Heart left ventricle (tissue), 16 donors: Measurements from ENCODE around the gene GFY. TPM values are rescaled to one million over a fixed set of nuclear protein-coding genes. Genes with fewer than 3 reads are reported as not detected.
A peak's percentile ranks its signal among the peaks of the same experiment; 100 is the strongest.

ENCODE experiments used
- ATAC-seq, 4 donors: fragments of 200-7000 bp; cut with Tn5 transposase; one replicate each; pipeline ENCODE4 v1.9.1; 2020 to 2022; ENCODE audit warnings: moderate library complexity in 4 of 4, mild to moderate bottlenecking in 3 of 4, moderate number of reproducible peaks in 1 of 4
- DNase-seq, 5 donors: peaks; one replicate each; pipeline ENCODE4 v3.0.0-alpha.2; 2020
- H3K27ac ChIP-seq, 12 donors: fragments of 200-600 bp; sonication (generic) in 4 of 12; one replicate each; pipeline versions ENCODE4 v1.5.0 to v1.8.0; 2016 to 2022; ENCODE audit warnings: mild to moderate bottlenecking in 2 of 12
- H3K27me3 ChIP-seq, 9 donors: fragments of 200-600 bp; sonication (generic) in 2 of 9; one replicate each; pipeline versions ENCODE4 v1.5.1 to v1.8.0; 2016 to 2022; ENCODE audit warnings: mild to moderate bottlenecking in 3 of 9
- H3K36me3 ChIP-seq, 9 donors: fragments of 200-600 bp; sonication (generic) in 2 of 9; one replicate each; pipeline versions ENCODE4 v1.5.0 to v1.8.0; 2018 to 2022; ENCODE audit warnings: mild to moderate bottlenecking in 2 of 9
- H3K4me1 ChIP-seq, 12 donors: fragments of 200-600 bp; sonication (generic) in 4 of 12; one replicate each; pipeline versions ENCODE4 v1.5.0 to v1.8.0; 2016 to 2022; ENCODE audit warnings: mild to moderate bottlenecking in 3 of 12
- H3K4me3 ChIP-seq, 12 donors: fragments of 200-600 bp; sonication (generic) in 4 of 12; one replicate each; pipeline versions ENCODE4 v1.5.0 to v1.8.0; 2017 to 2022; ENCODE audit warnings: mild to moderate bottlenecking in 9 of 12, moderate library complexity in 4 of 12
- H3K9me3 ChIP-seq, 12 donors: fragments of 200-600 bp; sonication (generic) in 4 of 12; one replicate each; pipeline versions ENCODE4 v1.5.0 to v1.8.0; 2016 to 2022; ENCODE audit warnings: mild to moderate bottlenecking in 1 of 12
- POLR2A ChIP-seq, 2 donors: fragments of 450-650 bp; IDR thresholded peaks; one replicate each; pipeline ENCODE4 v1.6.1; 2017; ENCODE audit warnings: antibody characterized with exemption in 2 of 2, mild to moderate bottlenecking in 2 of 2, moderate library complexity in 2 of 2
- WGBS, 4 donors: extraction: QIAGEN DNeasy Blood & Tissue Kit in 2 of 4; methylation state at CpG; one replicate each; pipeline versions ENCODE4 v1.1.5 to v1.1.7; 2013 to 2018; 5-methylcytosine and 5-hydroxymethylcytosine counted together
- intact Hi-C, 10 donors: fragments of 100-400 bp; cut with DNase I; formaldehyde crosslinking; loops; one replicate each; pipeline versions ENCODE4 v1.11.1 to v1.14.2; 2022
- polyA plus RNA-seq, 2 donors: library from polyadenylated mRNA; stranded (reverse); fragments of 200-250 nt; gene quantifications; one replicate each; pipeline ENCODE4 v1.2.3, GENCODE V29; 2013
- total RNA-seq, 9 donors: library from RNA; depleted of rRNA in 2 of 9; stranded (reverse); fragments of >200 nt in 2 of 9; fragmentation: NEBNext Ultra II Directional in 3 of 9; extraction: Animal tissue kit (Norgen Biotek cat#: 25700) in 3 of 9; gene quantifications; one replicate each; pipeline versions ENCODE4 v1.1.0 to v1.2.4, GENCODE V29; 2016 to 2023
- TF ChIP-seq, protein P1 (sequence below), 12 donors: fragments of 200-600 bp; sonication (generic) in 4 of 12; IDR thresholded peaks; one replicate each; pipeline versions ENCODE4 v1.5.0 to v1.8.0; 2018 to 2022; ENCODE audit warnings: antibody characterized with exemption in 12 of 12, mild to moderate bottlenecking in 5 of 12
- donor health status: ischemic (EF 13 %, LVEDD 7.1; RV severe dilation, severe dysfunction).
- donor health status: healthy with polysubstance abuse.
- donor health status: DM: no; HTN: yes; CAD: no.
- donor health status: DM: no; HTN: no; CAD: no.
- donor health status: ischemic (EF 25% LVEDD 6.9; RV normal size, moderate dysfunction).
- donor health status: ischemic (EF 25% LVEDD 5.7; RV mildly dilated, moderate dysfunction).
- donor health status: healthy.
- donor health status: DM: yes; HTN: yes; CAD: no.
- donor health status: ischemic (EF 35%, LVEDD 5.7; RV mildly dilated, moderate dysfunction).
- donor health status: nonischemic (EF 11% LVEDD 7.7; RV severe dilation, severe dysfunction).
- donor health status: DM: yes; HTN: yes; CAD: no.
- donor health status: PGD.
- donor health status: ischemic (EF 29% LVEDD 5.4; RV normal size, mild dysfunction).
- donor health status: nonischemic (EF 23%, LVEDD 6.1; RV moderate dilation, normal function).

The GFY gene
- total and polyA plus RNA-seq, 11 donors: 0.12 TPM; not detected in 10

DNA sequence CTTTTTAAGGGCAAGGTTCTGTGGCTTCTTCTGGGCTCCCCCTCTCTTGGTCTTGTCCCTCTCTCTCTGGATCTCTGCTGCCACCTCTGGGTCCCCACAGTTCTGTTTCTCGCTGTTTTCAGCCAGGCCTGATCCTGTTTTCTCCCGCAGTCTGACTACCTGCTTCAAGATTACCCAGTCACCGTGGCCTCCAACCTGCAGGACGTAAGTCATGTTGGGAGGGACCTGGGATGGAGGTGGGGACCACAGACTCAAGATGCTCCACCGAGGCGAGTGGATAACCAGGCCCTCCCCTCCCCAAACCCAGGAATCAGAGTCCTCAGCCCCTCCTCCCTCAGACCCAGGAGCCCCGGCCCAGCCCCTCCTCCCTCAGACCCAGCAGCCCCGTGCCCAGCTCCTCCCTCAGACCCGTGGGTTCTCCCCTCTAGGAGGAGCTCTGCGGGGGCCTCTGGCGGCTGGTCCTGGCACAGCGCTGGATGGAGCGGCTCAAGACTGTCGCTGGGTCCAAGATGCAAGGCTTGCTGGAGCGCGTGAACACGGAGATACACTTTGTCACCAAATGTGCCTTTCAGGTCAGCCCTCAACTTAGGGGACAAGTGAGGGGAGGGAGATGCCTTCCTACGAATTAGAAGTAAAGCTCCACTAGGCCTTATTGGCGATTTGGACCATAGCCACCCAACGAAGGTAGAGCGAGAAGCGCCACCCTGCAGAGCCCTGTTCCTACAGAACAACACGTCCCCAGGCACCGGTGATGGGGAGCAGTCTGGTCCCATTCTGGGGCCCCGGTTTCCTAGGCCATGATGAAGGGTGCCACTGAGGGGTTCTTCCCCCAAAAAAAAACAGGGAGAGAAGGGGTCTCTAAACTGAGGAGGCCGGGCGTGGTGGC lies 51.0 kb downstream of the GFY start:
- TF ChIP-seq, protein P1, sequence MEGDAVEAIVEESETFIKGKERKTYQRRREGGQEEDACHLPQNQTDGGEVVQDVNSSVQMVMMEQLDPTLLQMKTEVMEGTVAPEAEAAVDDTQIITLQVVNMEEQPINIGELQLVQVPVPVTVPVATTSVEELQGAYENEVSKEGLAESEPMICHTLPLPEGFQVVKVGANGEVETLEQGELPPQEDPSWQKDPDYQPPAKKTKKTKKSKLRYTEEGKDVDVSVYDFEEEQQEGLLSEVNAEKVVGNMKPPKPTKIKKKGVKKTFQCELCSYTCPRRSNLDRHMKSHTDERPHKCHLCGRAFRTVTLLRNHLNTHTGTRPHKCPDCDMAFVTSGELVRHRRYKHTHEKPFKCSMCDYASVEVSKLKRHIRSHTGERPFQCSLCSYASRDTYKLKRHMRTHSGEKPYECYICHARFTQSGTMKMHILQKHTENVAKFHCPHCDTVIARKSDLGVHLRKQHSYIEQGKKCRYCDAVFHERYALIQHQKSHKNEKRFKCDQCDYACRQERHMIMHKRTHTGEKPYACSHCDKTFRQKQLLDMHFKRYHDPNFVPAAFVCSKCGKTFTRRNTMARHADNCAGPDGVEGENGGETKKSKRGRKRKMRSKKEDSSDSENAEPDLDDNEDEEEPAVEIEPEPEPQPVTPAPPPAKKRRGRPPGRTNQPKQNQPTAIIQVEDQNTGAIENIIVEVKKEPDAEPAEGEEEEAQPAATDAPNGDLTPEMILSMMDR (IDR thresholded peaks at IDR 0.05): peak in 8 of 12 donors; percentile 14 to 42 (median 30)
- no peak for TF ChIP-seq POLR2A (IDR thresholded peaks at IDR 0.05)
- peak overlapping the region in 2 of 12 donors; percentile 69 to 93 for H3K4me3 ChIP-seq
- peak overlapping the region in 2 of 12 donors; percentile 89 to 91 for H3K27ac ChIP-seq
- 49 to 63% (median 59%) methylated on average over 27 of the region's 27 CpGs for WGBS, 4 donors
- peaks cover 0 to 6% (median 0%) of the 10 kb centered on the region in 9 donors for H3K27me3 ChIP-seq
- H3K9me3 ChIP-seq: no peaks in the 10 kb centered on the region
- intact Hi-C loops: loop anchor here in 1 of 10 donors (2.0 kb wide), 1 partner anchor 19 kb away; no protein-coding TSS in a partner anchor
- H3K36me3 ChIP-seq: peaks cover 0 to 19% (median 0%) of the 10 kb centered on the region in 9 donors
- DNase-seq (peak in 2 of 5 donors; percentile 46 to 80), ATAC-seq (peak in 1 of 4 donors; percentile 25)
- H3K4me1 ChIP-seq: peaks cover 0 to 38% (median 6%) of the 10 kb centered on the region in 12 donors

Other genes with a start within 250 kb of the GFY start
- gene SLC6A16, start 100.2 kb upstream of the GFY start, total RNA-seq: 1 to 10 TPM in 1 of 9 donors, under 1 TPM in 8; 0.27 to 1.3 (median 0.40) TPM
- gene SLC6A16, start 100.2 kb upstream of the GFY start, polyA plus RNA-seq: under 1 TPM; 0.33 to 0.53 TPM
- gene CD37, start 90.0 kb upstream of the GFY start, total RNA-seq: 10 to 100 TPM in 2 of 9 donors, 1 to 10 TPM in 7; 1.4 to 45.2 (median 4.2) TPM
- gene CD37, start 90.0 kb upstream of the GFY start, polyA plus RNA-seq: 1 to 10 TPM; 3.3 to 3.9 TPM
- gene TEAD2, start 63.0 kb upstream of the GFY start, total RNA-seq: 10 to 100 TPM; 31.1 to 77.2 (median 54.3) TPM
- 10 to 100 TPM; 44.9 to 52.2 TPM for gene TEAD2, start 63.0 kb upstream of the GFY start, polyA plus RNA-seq
- gene DKKL1, start 61.5 kb upstream of the GFY start, total RNA-seq: under 1 TPM in 1 of 9 donors, not detected in 8; 0.51 TPM
- under 1 TPM in 1 of 2 donors, not detected in 1; 0.24 TPM for gene DKKL1, start 61.5 kb upstream of the GFY start, polyA plus RNA-seq
- gene KASH5, start 37.1 kb upstream of the GFY start, total RNA-seq: not detected
- gene KASH5, start 37.1 kb upstream of the GFY start, polyA plus RNA-seq: not detected
- not detected for gene PTH2, start 1.9 kb upstream of the GFY start, total RNA-seq
- not detected for gene PTH2, start 1.9 kb upstream of the GFY start, polyA plus RNA-seq
- 1 to 10 TPM in 4 of 9 donors, under 1 TPM in 5; 0.46 to 1.6 (median 0.89) TPM for gene SLC17A7, start 16.1 kb downstream of the GFY start, total RNA-seq
- gene SLC17A7, start 16.1 kb downstream of the GFY start, polyA plus RNA-seq: 1 to 10 TPM in 1 of 2 donors, under 1 TPM in 1; 0.64 to 1.1 TPM
- gene PIH1D1, start 26.4 kb downstream of the GFY start, total RNA-seq: 10 to 100 TPM; 16.3 to 49.9 (median 31.1) TPM
- gene PIH1D1, start 26.4 kb downstream of the GFY start, polyA plus RNA-seq: 10 to 100 TPM; 22.6 to 57.6 TPM
- gene ALDH16A1, start 27.8 kb downstream of the GFY start, total RNA-seq: 10 to 100 TPM in 2 of 9 donors, 1 to 10 TPM in 7; 3.4 to 18.6 (median 8.5) TPM
- 10 to 100 TPM in 1 of 2 donors, 1 to 10 TPM in 1; 7.3 to 11.7 TPM for gene ALDH16A1, start 27.8 kb downstream of the GFY start, polyA plus RNA-seq
- gene FLT3LG, start 48.8 kb downstream of the GFY start, total RNA-seq: 10 to 100 TPM in 1 of 9 donors, 1 to 10 TPM in 8; 1.7 to 13.4 (median 2.4) TPM
- gene FLT3LG, start 48.8 kb downstream of the GFY start, polyA plus RNA-seq: 1 to 10 TPM; 2.9 to 5.5 TPM
- 1,000 to 10,000 TPM in 8 of 9 donors, 100 to 1,000 TPM in 1; 876 to 1,739 (median 1,261) TPM for gene RPL13A, start 62.2 kb downstream of the GFY start, total RNA-seq
- gene RPL13A, start 62.2 kb downstream of the GFY start, polyA plus RNA-seq: 1,000 to 10,000 TPM; 1,194 to 2,850 TPM
- 1,000 to 10,000 TPM in 5 of 9 donors, 100 to 1,000 TPM in 4; 778 to 1,895 (median 1,011) TPM for gene RPS11, start 71.0 kb downstream of the GFY start, total RNA-seq
- 1,000 to 10,000 TPM; 2,258 to 2,723 TPM for gene RPS11, start 71.0 kb downstream of the GFY start, polyA plus RNA-seq
- 100 to 1,000 TPM in 2 of 9 donors, 10 to 100 TPM in 7; 57.3 to 317 (median 69.2) TPM for gene FCGRT, start 87.3 kb downstream of the GFY start, total RNA-seq
- gene FCGRT, start 87.3 kb downstream of the GFY start, polyA plus RNA-seq: 10 to 100 TPM; 46.7 to 54.6 TPM
- 10 to 100 TPM in 4 of 9 donors, 1 to 10 TPM in 5; 3.8 to 50.8 (median 9.6) TPM for gene RCN3, start 102.6 kb downstream of the GFY start, total RNA-seq
- 10 to 100 TPM; 16.3 to 16.8 TPM for gene RCN3, start 102.6 kb downstream of the GFY start, polyA plus RNA-seq
- gene NOSIP, start 155.2 kb downstream of the GFY start, total RNA-seq: 10 to 100 TPM; 37.3 to 67.2 (median 46.3) TPM
- 10 to 100 TPM; 65.5 to 91.3 TPM for gene NOSIP, start 155.2 kb downstream of the GFY start, polyA plus RNA-seq
- gene PRRG2, start 155.9 kb downstream of the GFY start, total RNA-seq: 1 to 10 TPM in 4 of 9 donors, under 1 TPM in 4, not detected in 1; 0.27 to 1.5 (median 0.88) TPM
- 1 to 10 TPM in 1 of 2 donors, under 1 TPM in 1; 0.53 to 3.2 TPM for gene PRRG2, start 155.9 kb downstream of the GFY start, polyA plus RNA-seq
- gene PRR12, start 165.8 kb downstream of the GFY start, total RNA-seq: 10 to 100 TPM; 10.9 to 20.0 (median 15.5) TPM
- gene PRR12, start 165.8 kb downstream of the GFY start, polyA plus RNA-seq: 10 to 100 TPM in 1 of 2 donors, 1 to 10 TPM in 1; 8.0 to 13.6 TPM
- gene RRAS, start 214.8 kb downstream of the GFY start, total RNA-seq: 100 to 1,000 TPM in 7 of 9 donors, 10 to 100 TPM in 2; 64.4 to 149 (median 110) TPM
- 100 to 1,000 TPM; 133 to 177 TPM for gene RRAS, start 214.8 kb downstream of the GFY start, polyA plus RNA-seq
- 10 to 100 TPM; 24.5 to 52.8 (median 46.3) TPM for gene SCAF1, start 216.8 kb downstream of the GFY start, total RNA-seq
- gene SCAF1, start 216.8 kb downstream of the GFY start, polyA plus RNA-seq: 10 to 100 TPM; 26.9 to 28.2 TPM
- gene IRF3, start 240.5 kb downstream of the GFY start, total RNA-seq: 10 to 100 TPM; 23.1 to 55.7 (median 30.5) TPM
- gene IRF3, start 240.5 kb downstream of the GFY start, polyA plus RNA-seq: 10 to 100 TPM; 35.1 to 68.0 TPM
- gene BCL2L12, start 240.5 kb downstream of the GFY start, total RNA-seq: 10 to 100 TPM in 5 of 9 donors, 1 to 10 TPM in 4; 5.9 to 15.9 (median 10.0) TPM
- gene BCL2L12, start 240.5 kb downstream of the GFY start, polyA plus RNA-seq: 10 to 100 TPM; 14.2 to 18.6 TPM